Central memory CD8-positive, alpha-beta T cell (primary cell): ENCODE measurements around the gene MED29.
A peak's percentile ranks its signal among the peaks of the same experiment; 100 is the strongest.

Experiments
- ATAC-seq: fragments of 150-1000 bp; cut with Tn5 transposase; replicated peaks from 2 replicates; pipeline ENCODE4 v1.10.0; 2022; ENCODE audit warnings: mild to moderate bottlenecking, moderate FRiP score, moderate number of reproducible peaks; ENCODE audit not compliant: poor library complexity, severe bottlenecking; ENCODE audit errors: extremely low read depth
- DNase-seq, 2 donors: peaks; one replicate each; pipeline ENCODE4 v3.0.0; 2021; ENCODE audit warnings: low spot score in 2 of 2
- H3K27ac Mint-ChIP-seq: one replicate; pipeline ENCODE4 v1.8.0; 2022; ENCODE audit warnings: low read depth, mild to moderate bottlenecking, moderate library complexity, mixed read lengths
- H3K27me3 Mint-ChIP-seq: one replicate; pipeline ENCODE4 v1.8.0; 2022; ENCODE audit warnings: mixed read lengths
- H3K36me3 Mint-ChIP-seq: one replicate; pipeline ENCODE4 v1.8.0; 2022; ENCODE audit warnings: mild to moderate bottlenecking, moderate library complexity, mixed read lengths; ENCODE audit not compliant: insufficient read depth
- H3K4me1 Mint-ChIP-seq: one replicate; pipeline ENCODE4 v1.8.0; 2022; ENCODE audit warnings: mixed read lengths
- H3K4me3 Mint-ChIP-seq: one replicate; pipeline ENCODE4 v1.8.0; 2022; ENCODE audit warnings: mild to moderate bottlenecking, moderate library complexity, mixed read lengths
- H3K9me3 Mint-ChIP-seq: one replicate; pipeline ENCODE4 v1.8.0; 2022; ENCODE audit warnings: mixed read lengths

MED29 gene

GRCh38 chr19:39356647-39357046 lies 34.5 kb upstream of the MED29 start:
- no peak overlapping the region for H3K4me3 Mint-ChIP-seq
- peaks cover 4% of the 10 kb centered on the region for H3K4me1 Mint-ChIP-seq
- DNase-seq (no peak), ATAC-seq (no peak)
- H3K27ac Mint-ChIP-seq: no peak overlapping the region
- H3K27me3 Mint-ChIP-seq: no peaks in the 10 kb centered on the region
- no peaks in the 10 kb centered on the region for H3K9me3 Mint-ChIP-seq
- peaks cover 51% of the 10 kb centered on the region for H3K36me3 Mint-ChIP-seq

DNA sequence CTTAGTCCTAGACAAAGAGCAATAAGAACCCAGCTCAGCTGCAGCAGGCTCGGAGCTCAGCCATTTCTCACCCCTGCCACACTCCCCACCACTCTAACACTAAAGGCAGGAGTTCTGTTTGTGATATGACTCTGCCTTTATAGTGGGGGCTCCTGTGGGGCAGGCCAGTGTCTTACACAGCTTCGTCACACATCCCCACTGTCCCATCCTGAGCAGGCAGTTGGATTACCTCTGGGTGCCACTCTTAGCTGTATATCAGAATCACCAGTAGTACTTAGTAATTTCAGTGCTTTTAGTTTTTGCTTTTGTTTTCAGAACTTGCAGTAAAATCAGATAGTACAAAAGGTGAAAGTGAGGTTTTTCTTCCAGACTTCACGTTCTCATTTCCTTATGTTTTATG lies 32.2 kb upstream of the MED29 start:
- no peak for ATAC-seq
- Mint-ChIP-seq H3K9me3 (no peaks in the 10 kb centered on the region), H3K27me3 (no peaks in the 10 kb centered on the region), H3K4me3 (no peak overlapping the region), H3K27ac (no peak overlapping the region), H3K4me1 (peaks cover under 1% of the 10 kb centered on the region), H3K36me3 (peaks cover 45% of the 10 kb centered on the region)
- DNase-seq: no peak

- H3K9me3 Mint-ChIP-seq: no peaks in the 10 kb centered on the region
- no peak for ATAC-seq
- H3K4me3 Mint-ChIP-seq: no peak overlapping the region
- no peaks in the 10 kb centered on the region for H3K27me3 Mint-ChIP-seq
- H3K4me1 Mint-ChIP-seq: no peaks in the 10 kb centered on the region
- DNase-seq: no peak
- peaks cover 42% of the 10 kb centered on the region for H3K36me3 Mint-ChIP-seq
- no peak overlapping the region for H3K27ac Mint-ChIP-seq
Observed at GRCh38 chr19:39360599-39360998, 30.6 kb upstream of the MED29 start.

DNA sequence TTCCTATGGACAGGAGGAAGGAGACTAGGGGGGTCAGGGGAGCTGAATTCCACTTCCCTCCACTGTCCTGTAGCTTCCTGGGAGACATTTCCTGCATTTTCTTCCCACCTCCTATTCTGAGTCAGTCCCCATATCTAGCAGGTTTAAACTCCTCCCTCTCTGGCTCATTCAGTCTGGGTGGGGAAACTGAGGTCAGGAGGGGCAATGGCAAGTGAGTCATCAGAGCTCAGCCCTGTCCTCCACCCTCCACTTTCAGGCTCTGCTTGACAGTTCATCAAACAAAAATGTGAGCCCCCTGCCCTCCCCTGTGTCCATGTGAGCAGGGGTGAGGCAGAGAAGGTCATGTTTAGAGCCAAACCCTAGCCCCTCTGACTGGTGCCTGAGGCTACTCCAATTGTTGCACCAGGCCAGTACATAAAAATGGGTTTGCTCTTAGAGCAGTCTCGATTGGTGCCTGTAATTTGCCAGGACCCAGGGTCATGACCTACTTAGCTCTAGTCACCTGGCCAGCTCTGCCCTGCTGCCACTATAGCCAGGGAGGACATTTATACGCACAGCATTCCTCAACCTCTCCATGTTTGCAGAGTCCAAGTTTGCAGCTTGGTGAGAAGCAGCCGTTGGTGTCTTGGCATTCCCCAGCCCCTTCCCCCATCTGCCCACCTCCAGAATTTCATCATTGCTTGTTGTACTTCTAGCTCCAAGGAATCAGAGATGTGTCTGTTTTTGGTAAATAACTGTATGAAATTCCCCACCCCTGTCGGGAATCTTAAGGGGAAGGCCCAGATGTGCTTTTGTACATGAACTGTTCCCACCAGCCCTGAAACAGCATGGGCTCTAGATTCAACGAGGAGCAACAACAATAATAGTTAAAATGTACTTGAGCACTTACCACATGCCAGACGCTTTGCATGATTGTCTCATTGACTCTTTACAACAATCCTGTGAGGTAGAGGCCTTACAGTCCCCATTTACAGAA lies 28.2 kb upstream of the MED29 start:
- no peaks in the 10 kb centered on the region for H3K9me3 Mint-ChIP-seq
- ATAC-seq: no peak
- no peak overlapping the region for H3K27ac Mint-ChIP-seq
- no peak overlapping the region for H3K4me3 Mint-ChIP-seq
- DNase-seq: no peak
- peaks cover 27% of the 10 kb centered on the region for H3K36me3 Mint-ChIP-seq
- H3K27me3 Mint-ChIP-seq: no peaks in the 10 kb centered on the region
- H3K4me1 Mint-ChIP-seq: no peaks in the 10 kb centered on the region

DNA sequence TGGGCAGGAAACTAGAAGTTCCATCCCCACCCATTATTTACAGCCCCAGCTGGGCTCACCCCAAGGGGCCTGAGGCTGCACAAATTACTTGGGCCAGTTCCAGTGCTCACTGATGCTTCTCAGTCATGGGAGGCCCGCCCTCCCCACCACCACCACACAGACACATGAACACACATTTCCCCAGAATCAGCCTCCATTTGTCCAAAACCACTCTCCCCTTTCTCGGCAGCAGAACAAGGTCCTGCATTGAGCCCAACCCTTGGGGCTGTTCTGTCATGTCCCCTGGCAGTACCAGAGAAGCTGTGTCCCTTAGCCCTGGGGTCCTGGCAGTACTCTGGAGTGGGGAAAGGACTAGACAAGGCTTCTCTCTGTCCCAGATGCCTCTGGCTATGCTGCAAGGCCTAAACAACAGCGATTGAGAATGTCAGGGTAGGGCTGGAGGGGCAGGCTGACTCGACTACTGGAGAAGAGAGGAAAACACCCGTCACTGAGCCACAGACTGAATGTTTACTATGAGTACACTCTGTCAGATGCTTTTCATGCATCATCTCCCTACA lies 27.2 kb upstream of the MED29 start:
- no peak for ATAC-seq
- Mint-ChIP-seq H3K27me3 (no peaks in the 10 kb centered on the region), H3K27ac (no peak overlapping the region), H3K4me1 (peaks cover 5% of the 10 kb centered on the region), H3K36me3 (peaks cover 23% of the 10 kb centered on the region), H3K4me3 (no peak overlapping the region), H3K9me3 (no peaks in the 10 kb centered on the region)
- DNase-seq: no peak

- Mint-ChIP-seq H3K9me3 (no peaks in the 10 kb centered on the region), H3K36me3 (peaks cover 20% of the 10 kb centered on the region), H3K27ac (no peak overlapping the region), H3K27me3 (no peaks in the 10 kb centered on the region), H3K4me1 (peaks cover 5% of the 10 kb centered on the region), H3K4me3 (no peak overlapping the region)
- no peak for ATAC-seq
- DNase-seq: no peak
Observed at GRCh38 chr19:39365531-39365930, 25.6 kb upstream of the MED29 start.

DNA sequence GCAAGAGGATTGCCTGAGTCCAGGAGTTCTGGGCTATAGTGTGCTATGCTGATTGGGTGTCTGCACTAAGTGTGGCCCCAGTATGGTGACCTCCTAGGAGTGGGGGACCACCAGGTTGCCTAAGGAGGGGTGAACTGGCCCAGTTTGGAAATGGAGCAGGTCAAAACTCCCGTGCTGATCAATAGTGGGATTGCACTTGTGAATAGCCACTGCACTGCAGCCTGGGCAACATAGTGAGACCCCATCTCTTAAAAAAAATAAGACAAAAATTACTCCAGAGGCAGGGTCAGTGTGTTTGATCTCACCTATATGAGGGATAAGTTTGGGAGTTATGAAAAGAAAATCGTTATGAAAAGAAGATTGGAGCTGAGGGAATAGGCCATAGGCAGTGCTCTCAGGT lies 22.0 kb upstream of the MED29 start:
- Mint-ChIP-seq H3K27ac (no peak overlapping the region), H3K36me3 (peaks cover 19% of the 10 kb centered on the region), H3K9me3 (no peaks in the 10 kb centered on the region), H3K4me1 (peaks cover 5% of the 10 kb centered on the region), H3K27me3 (no peaks in the 10 kb centered on the region), H3K4me3 (no peak overlapping the region)
- ATAC-seq (no peak), DNase-seq (no peak)

DNA sequence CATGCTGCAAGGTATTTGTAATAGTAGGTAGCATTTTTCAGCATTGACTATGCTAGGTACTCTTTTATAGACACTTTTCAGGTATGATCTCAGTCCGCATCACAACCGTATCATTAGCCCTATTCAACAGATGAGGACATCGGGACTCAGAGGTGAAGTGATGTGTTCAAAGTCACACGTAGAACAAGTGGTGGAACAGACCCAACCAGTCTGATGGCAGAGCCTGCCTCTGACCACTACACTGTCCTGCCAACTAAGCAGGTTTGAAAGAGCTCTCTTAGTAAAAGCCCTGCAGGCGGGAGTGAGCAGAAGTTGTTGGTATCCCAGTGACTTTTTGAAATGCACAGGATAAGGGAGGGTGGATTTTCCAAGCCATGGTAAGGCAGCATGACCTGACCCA lies 20.4 kb upstream of the MED29 start:
- no peak overlapping the region for H3K27ac Mint-ChIP-seq
- no peaks in the 10 kb centered on the region for H3K9me3 Mint-ChIP-seq
- ATAC-seq: no peak
- H3K27me3 Mint-ChIP-seq: no peaks in the 10 kb centered on the region
- DNase-seq: no peak
- H3K36me3 Mint-ChIP-seq: peaks cover 23% of the 10 kb centered on the region
- H3K4me1 Mint-ChIP-seq: peaks cover 5% of the 10 kb centered on the region
- H3K4me3 Mint-ChIP-seq: no peak overlapping the region

DNA sequence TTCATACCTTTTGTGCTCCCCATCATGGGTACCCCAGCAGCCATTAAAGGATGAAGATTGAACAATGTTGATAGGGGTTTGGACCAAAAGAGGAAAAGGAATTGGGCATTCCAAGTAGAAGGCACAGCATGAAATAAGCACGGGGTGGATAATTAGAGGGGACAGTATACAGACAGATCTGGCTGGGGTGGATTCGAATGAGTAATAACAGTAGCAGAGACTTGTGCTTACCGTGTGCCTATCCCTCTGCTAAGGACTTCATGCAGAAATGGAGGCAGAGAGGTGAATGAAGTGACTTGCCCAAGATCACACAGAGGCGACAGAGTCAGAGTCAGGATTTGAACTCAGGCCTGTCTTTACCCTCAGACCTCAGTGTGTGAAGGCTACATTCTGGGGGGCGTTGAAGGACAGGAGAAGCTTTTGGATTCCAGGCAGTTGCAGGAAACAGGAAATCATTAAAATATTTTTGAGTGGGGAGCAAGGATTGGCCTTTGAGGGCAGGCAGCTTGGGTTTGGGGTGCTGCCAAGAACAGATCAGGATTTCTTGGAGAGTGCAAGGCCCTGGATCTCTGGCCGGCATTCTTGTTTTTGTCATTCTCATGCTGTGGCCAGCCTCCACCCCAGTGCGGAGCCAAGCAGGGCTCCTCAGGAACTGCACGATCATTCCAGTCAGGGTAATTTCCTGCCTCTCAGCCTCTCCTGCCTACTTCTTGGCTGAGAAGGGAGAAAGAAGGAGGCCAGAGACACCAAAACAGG lies 19.0 kb upstream of the MED29 start:
- DNase-seq: no peak
- ATAC-seq: no peak
- Mint-ChIP-seq H3K27ac (peak overlapping the region; percentile 2), H3K36me3 (peaks cover 28% of the 10 kb centered on the region), H3K4me3 (no peak overlapping the region), H3K9me3 (no peaks in the 10 kb centered on the region), H3K27me3 (no peaks in the 10 kb centered on the region), H3K4me1 (peaks cover 5% of the 10 kb centered on the region)

- Mint-ChIP-seq H3K27me3 (no peaks in the 10 kb centered on the region), H3K4me1 (peaks cover 5% of the 10 kb centered on the region), H3K27ac (no peak overlapping the region), H3K9me3 (no peaks in the 10 kb centered on the region), H3K36me3 (peaks cover 31% of the 10 kb centered on the region), H3K4me3 (no peak overlapping the region)
- DNase-seq: no peak
- no peak for ATAC-seq
Observed at GRCh38 chr19:39372941-39373340, 18.2 kb upstream of the MED29 start.

GRCh38 chr19:39375929-39376328 lies 15.2 kb upstream of the MED29 start:
- ATAC-seq (no peak), DNase-seq (no peak)
- no peak overlapping the region for H3K27ac Mint-ChIP-seq
- H3K9me3 Mint-ChIP-seq: no peaks in the 10 kb centered on the region
- H3K4me1 Mint-ChIP-seq: no peaks in the 10 kb centered on the region
- no peaks in the 10 kb centered on the region for H3K27me3 Mint-ChIP-seq
- no peak overlapping the region for H3K4me3 Mint-ChIP-seq
- peaks cover 32% of the 10 kb centered on the region for H3K36me3 Mint-ChIP-seq

- Mint-ChIP-seq H3K9me3 (no peaks in the 10 kb centered on the region), H3K4me3 (no peak overlapping the region), H3K27me3 (no peaks in the 10 kb centered on the region), H3K36me3 (peaks cover 35% of the 10 kb centered on the region), H3K4me1 (no peaks in the 10 kb centered on the region), H3K27ac (peak overlapping the region; percentile 6)
- DNase-seq (no peak), ATAC-seq (no peak)
Observed at GRCh38 chr19:39377373-39378362, 13.5 kb upstream of the MED29 start.
